GM21515 (cell line): ENCODE data around the gene SDHB.
A peak's percentile ranks its signal among the peaks of the same experiment; 100 is the strongest.

Experiments used
- ATAC-seq: cut with Tn5 transposase; IDR thresholded peaks from one replicate; pipeline ENCODE4 v1.9.1; 2021; ENCODE audit not compliant: unreplicated experiment

SDHB gene

GRCh38 chr1:17013491-17014320 lies 40.1 kb downstream of the SDHB start:
- no peak for ATAC-seq

GRCh38 chr1:17012775-17013490 lies 40.9 kb downstream of the SDHB start:
- no peak for ATAC-seq

- peak; percentile 82 for ATAC-seq
Observed at GRCh38 chr1:17011439-17012307, 42.2 kb downstream of the SDHB start, which contains the start of gene ATP13A2. Gene ATP13A2, minus strand, starts transcription at chr1:17011928. Its CDS starts 190 bp downstream, at chr1:17011738.

GRCh38 chr1:17011092-17011438 lies 42.8 kb downstream of the SDHB start:
- no peak for ATAC-seq

GRCh38 chr1:17009706-17010105 lies 44.1 kb downstream of the SDHB start:
- ATAC-seq: no peak

GRCh38 chr1:17008208-17008855 lies 45.5 kb downstream of the SDHB start:
- ATAC-seq: no peak

GRCh38 chr1:17007121-17007520 lies 46.7 kb downstream of the SDHB start:
- ATAC-seq: no peak

GRCh38 chr1:17005365-17005740 lies 48.5 kb downstream of the SDHB start:
- ATAC-seq: no peak

- ATAC-seq: no peak
Observed at GRCh38 chr1:17004466-17005364, 49.1 kb downstream of the SDHB start.

GRCh38 chr1:17002524-17002902 lies 51.3 kb downstream of the SDHB start:
- no peak for ATAC-seq

- no peak for ATAC-seq
Observed at GRCh38 chr1:17001760-17002523, 51.9 kb downstream of the SDHB start.

GRCh38 chr1:16999863-17000262 lies 54.0 kb downstream of the SDHB start:
- ATAC-seq: no peak

- no peak for ATAC-seq
Observed at GRCh38 chr1:16998589-16998988, 55.2 kb downstream of the SDHB start.

GRCh38 chr1:16996845-16997244 lies 57.0 kb downstream of the SDHB start:
- ATAC-seq: no peak

GRCh38 chr1:16993521-16994038 lies 60.3 kb downstream of the SDHB start:
- no peak for ATAC-seq

GRCh38 chr1:16992675-16993074 lies 61.2 kb downstream of the SDHB start:
- no peak for ATAC-seq

GRCh38 chr1:16992102-16992501 lies 61.7 kb downstream of the SDHB start:
- ATAC-seq: no peak

- no peak for ATAC-seq
Observed at GRCh38 chr1:16991571-16991970, 62.3 kb downstream of the SDHB start.
